Limb (tissue), 2 donors: Measurements from ENCODE around the gene SCYL1.
"Not testable (repeated sequence)": the region's sequence is repeated elsewhere in the genome, so short reads cannot be mapped to it uniquely, and the experiment has no call there.

Experiments
- DNase-seq, 2 donors: peaks; one replicate each; pipeline ENCODE4 v3.0.0-alpha.2; 2016; ENCODE audit errors: extremely low spot score in 2 of 2

SCYL1 gene

DNA sequence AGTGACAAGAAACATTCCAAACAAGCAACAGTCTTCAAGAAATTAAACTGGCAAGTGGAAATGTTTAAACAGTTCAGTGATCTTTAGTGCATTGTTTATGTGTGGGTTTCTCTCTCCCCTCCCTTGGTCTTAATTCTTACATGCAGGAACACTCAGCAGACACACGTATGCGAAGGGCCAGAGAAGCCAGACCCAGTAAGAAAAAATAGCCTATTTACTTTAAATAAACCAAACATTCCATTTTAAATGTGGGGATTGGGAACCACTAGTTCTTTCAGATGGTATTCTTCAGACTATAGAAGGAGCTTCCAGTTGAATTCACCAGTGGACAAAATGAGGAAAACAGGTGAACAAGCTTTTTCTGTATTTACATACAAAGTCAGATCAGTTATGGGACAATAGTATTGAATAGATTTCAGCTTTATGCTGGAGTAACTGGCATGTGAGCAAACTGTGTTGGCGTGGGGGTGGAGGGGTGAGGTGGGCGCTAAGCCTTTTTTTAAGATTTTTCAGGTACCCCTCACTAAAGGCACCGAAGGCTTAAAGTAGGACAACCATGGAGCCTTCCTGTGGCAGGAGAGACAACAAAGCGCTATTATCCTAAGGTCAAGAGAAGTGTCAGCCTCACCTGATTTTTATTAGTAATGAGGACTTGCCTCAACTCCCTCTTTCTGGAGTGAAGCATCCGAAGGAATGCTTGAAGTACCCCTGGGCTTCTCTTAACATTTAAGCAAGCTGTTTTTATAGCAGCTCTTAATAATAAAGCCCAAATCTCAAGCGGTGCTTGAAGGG, 20.0 kb upstream of the SCYL1 start:
- no peak for DNase-seq

- no peak for DNase-seq
These were observed 19.2 kb upstream of the SCYL1 start for GRCh38 chr11:65505466-65506289.

GRCh38 chr11:65506290-65506771, 18.6 kb upstream of the SCYL1 start:
- DNase-seq, result no peak

- DNase-seq, result peak; percentile 55 to 78
These were observed 17.9 kb upstream of the SCYL1 start for GRCh38 chr11:65506772-65507505.

DNA sequence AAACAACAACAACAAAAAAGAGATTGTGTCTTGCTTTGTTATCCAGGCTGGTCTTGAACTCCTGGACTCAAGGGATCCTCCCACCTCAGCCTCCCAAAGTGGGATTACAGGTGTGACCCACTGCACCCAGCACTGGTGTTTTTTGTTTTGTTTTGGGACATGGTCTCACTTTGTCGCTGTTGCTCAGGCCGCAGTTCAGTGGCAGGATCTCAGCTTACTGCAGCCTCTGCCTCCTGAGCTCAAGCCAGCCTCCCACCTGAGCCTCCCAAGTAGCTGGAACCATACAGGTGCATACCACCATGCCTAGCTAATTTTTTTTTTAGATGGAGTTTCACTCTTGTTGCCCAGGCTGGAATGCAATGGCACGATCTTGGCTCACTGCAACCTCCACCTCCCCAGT, 12.6 kb upstream of the SCYL1 start:
- not testable (repeated sequence) for DNase-seq

DNA sequence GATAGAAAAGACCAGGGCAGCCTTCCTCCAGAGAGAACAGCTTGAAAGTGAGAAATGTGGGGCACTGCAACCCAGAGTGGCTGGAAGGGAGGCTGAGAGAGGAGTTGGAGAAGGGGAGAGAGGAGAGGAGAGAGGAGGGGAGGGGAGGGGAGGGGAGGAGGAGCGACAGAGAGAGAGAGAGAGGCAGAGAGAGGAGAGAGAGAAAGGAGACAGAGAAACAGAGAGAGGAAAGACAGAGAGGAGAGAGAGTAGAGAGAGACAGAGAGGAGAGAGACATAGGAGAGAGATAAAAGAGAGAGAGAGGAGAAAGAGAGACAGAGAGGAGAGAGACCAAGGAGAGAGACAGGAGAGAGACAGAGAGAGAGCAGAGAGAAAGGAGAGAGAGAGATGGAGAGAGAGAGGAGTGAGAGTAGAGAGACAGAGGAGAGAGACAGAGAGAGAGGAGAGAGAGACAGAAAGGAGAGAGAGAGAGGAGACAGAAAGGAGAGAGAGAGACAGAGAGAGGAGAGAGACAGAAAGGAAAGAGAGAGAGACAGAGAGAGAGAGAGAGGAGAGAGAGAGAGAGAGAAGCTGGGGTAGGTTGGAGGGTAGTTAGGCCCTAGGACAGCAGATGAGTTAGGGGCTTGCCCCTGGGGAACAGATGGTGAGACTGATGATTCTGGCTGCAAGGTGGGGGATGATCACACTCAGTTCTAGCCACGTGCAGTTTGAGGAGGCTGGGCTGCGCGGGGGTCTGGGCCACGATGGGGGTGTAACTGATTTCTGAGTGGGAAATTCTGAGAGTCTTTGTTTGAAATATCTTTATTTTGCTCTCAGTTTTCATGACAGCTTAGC, 8.5 kb upstream of the SCYL1 start:
- no peak for DNase-seq

- not testable (repeated sequence) for DNase-seq
These were observed 5.8 kb upstream of the SCYL1 start for GRCh38 chr11:65518941-65519549.

DNA sequence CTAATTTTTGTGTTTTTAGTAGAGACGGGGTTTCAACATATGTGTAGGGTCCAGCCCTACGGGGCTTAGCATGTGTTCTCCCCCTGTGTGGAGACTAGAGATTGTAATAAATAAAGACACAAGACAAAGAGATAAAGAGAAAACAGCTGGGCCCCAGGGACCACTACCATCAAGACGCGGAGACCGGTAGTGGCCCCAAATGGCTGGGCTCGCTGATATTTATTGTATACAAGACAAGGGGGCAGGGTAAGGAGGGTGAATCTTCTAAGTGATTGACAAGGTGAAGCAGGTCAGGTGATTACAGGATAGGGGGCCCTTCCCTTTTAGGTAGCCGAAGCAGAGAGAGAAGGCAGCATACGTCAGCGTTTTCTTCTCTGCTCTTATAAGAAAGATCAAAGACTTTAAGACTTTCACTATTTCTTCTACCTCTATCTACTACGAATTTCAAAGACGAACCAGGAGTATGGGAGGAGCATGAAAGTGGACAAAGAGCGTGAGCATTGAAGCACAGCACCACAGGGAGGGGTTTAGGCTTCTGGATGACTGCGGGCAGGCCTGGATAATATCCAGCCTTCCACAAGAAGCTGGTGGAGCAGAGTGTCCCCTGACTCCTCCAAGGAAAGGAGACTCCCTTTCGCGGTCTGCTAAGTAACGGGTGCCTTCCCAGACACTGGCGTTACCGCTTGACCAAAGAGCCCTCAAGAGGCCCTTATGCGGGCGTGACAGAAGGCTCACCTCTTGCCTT, 2.9 kb upstream of the SCYL1 start:
- not testable (repeated sequence) for DNase-seq

DNA sequence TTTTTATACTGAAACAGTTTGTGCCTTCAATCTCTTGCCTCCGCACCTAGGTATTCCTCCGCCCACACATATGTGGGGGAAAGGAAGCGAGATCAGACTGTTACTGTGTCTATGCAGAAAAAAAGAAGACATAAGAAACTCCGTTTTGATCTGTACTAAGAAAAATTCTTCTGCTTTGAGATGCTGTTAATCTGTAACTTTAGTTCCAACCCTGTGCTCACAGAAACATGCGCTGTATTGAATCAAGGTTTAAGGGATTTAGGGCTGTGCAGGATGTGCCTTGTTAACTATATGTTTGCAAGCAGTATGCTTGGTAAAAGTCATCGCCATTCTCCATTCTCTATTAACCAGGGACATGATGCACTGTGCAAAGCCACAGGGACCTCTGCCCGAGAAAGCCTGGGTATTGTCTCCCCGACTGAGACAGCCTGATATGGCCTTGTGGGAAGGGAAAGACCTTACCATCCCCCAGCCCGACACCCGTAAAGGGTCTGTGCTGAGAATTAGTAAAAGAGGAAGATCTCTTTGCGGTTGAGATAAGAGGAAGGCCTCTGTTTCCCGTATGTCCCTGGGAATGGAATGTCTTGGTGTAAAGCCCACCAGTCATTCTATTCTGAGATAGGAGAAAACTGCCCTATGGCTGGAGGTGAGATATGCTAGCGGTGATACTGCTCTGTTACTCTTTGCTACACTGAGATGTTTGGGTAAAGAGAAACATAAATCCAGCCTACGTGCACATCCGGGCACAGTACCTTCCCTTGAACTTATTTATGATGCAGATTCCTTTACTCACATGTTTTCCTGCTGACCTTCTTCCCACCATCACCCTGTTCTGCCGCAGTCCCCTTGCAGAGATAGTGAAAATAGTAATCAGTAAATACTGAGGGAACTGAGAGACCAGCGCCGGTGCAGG, 1.9 kb upstream of the SCYL1 start:
- DNase-seq, result not testable (repeated sequence)

GRCh38 chr11:65523631-65523968, 1.3 kb upstream of the SCYL1 start:
- DNase-seq, result not testable (repeated sequence)

GRCh38 chr11:65524014-65524740, 706 bp upstream of the SCYL1 start:
- peak in 1 of 2 donors; percentile 68 for DNase-seq

DNA sequence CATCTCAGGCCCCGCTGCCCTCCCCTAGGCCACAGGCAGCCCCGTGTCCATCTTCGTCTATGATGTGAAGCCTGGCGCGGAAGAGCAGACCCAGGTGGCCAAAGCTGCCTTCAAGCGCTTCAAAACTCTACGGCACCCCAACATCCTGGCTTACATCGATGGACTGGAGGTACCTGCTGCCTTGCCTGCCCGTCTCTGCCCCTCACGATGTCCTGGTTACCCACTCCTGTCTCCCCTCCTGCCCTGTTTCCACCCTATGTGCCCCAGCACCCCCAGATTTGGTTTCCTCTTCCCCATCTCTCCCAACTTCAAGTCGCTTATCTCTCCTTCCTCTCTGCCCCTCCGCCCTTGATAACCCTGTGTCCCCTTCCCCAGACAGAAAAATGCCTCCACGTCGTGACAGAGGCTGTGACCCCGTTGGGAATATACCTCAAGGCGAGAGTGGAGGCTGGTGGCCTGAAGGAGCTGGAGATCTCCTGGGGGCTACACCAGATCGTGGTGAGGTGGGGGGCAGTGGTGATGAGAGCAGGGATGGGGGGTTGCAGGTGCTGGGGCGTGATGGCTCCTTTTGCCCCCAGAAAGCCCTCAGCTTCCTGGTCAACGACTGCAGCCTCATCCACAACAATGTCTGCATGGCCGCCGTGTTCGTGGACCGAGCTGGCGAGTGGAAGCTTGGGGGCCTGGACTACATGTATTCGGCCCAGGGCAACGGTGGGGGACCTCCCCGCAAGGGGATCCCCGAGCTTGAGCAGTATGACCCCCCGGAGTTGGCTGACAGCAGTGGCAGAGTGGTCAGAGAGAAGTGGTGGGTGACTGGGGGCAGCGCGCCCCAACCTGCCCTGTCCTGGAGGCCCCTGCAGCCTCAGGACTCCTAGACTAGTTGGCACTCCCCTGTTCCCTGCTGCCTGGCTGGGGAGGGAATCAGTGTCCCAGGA, 930 bp downstream of the SCYL1 start:
- no peak for DNase-seq

DNA sequence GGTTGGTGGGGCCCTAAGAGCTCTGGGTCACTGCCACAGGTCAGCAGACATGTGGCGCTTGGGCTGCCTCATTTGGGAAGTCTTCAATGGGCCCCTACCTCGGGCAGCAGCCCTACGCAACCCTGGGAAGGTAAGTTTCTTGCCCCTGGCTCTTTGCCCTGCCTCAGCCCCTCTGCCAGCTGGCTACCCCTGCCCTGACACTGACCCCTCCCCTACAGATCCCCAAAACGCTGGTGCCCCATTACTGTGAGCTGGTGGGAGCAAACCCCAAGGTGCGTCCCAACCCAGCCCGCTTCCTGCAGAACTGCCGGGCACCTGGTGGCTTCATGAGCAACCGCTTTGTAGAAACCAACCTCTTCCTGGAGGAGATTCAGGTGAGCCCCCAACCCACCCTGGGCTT, 1.9 kb downstream of the SCYL1 start:
- no peak for DNase-seq

GRCh38 chr11:65528819-65529350, 4.0 kb downstream of the SCYL1 start:
- no peak for DNase-seq

GRCh38 chr11:65529475-65530156, 4.7 kb downstream of the SCYL1 start:
- DNase-seq, result no peak

DNA sequence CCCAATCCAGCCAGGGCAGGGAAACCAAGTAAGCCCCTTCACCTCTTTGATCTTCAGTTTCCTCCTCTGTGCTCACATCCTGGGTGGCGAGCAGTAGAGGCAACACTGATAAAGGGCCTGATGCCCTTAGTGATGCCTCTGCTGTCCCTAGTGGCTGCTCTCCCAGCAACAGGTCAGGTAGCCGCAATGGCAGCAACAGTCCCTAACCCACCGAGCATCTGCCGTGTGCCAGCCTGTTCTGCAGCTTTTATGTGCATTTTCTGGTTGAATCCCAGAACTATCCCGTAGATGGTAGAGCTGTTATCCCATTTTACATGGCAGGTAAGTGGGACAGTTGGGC, 5.2 kb downstream of the SCYL1 start:
- DNase-seq, result no peak
